Renal pelvis (tissue), 4 donors: ENCODE data around the gene LBX1. TPM values are rescaled to one million over a fixed set of nuclear protein-coding genes. Genes with fewer than 3 reads are reported as not detected.
"Not testable (repeated sequence)": the region's sequence is repeated elsewhere in the genome, so short reads cannot be mapped to it uniquely, and the experiment has no call there.

Source experiments
- DNase-seq: peaks from one replicate; pipeline ENCODE4 v3.0.0-alpha.2; 2013
- polyA plus RNA-seq, 3 donors: library from polyadenylated mRNA; unstranded; fragments of 120-200 nt; gene quantifications; one replicate each; pipeline ENCODE4 v1.2.1, GENCODE V29; 2013; ENCODE audit not compliant: insufficient read length in 3 of 3

Gene LBX1
- polyA plus RNA-seq, 3 donors: 0.07 TPM; not detected in 2

GRCh38 chr10:101208543-101208942, 20.7 kb downstream of the LBX1 start:
- DNase-seq: no peak

GRCh38 chr10:101207026-101207425, 22.2 kb downstream of the LBX1 start:
- DNase-seq: no peak

GRCh38 chr10:101202667-101203066, 26.6 kb downstream of the LBX1 start:
- DNase-seq: not testable (repeated sequence)

- not testable (repeated sequence) for DNase-seq
These were observed 30.8 kb downstream of the LBX1 start for GRCh38 chr10:101198326-101198977.

DNA sequence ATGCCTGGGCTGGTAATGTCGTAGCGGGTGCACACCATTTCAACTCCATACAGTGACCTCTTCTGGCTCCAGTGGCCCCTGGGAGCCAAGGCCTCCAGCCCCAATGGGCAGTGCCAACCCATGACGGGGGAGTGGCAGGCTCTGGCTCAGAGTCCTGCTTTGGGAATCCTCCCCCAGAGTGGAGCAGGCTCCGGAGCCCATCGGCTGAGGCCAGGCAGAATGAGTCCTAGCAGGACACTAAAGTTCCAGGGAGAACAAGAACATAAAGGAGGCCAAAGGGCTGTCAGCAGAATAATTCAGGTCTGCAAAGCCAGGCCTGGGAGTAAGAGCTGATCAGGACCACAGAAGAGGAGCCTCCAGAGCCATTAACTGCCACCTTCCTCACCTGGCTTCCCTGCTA, 33.3 kb downstream of the LBX1 start:
- DNase-seq: no peak

GRCh38 chr10:101189461-101190401, 39.5 kb downstream of the LBX1 start:
- no peak for DNase-seq

DNA sequence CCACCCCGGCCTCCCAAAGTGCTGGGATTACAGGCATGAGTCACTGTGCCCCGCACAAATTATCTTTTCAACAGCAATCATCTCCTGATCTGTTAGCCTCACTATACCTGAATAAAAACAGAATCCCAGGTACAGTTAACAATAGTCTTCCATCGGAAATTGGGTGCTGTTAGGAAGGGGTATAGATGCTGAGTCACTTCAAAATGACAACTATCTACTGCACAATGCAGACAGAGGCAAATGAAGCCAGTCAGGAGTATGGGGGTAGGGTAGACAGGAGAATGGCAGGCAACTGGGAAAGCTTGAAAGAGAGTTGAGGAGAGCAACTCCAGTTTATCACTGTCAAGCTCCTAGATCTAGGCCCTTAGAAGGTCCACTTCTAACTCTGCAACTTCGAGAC, 40.3 kb downstream of the LBX1 start:
- no peak for DNase-seq

- no peak for DNase-seq
These were observed 45.6 kb downstream of the LBX1 start for GRCh38 chr10:101183458-101184183.

GRCh38 chr10:101182936-101183335, 46.3 kb downstream of the LBX1 start:
- DNase-seq: no peak

Other genes starting within 250 kb of the LBX1 start
- gene MRPL43, start 242.0 kb downstream of the LBX1 start, polyA plus RNA-seq: 100 to 1,000 TPM in 2 of 3 donors, 10 to 100 TPM in 1; 94.5 to 128 (median 103) TPM
- gene TWNK, start 241.9 kb downstream of the LBX1 start, polyA plus RNA-seq: 10 to 100 TPM; 14.3 to 17.9 (median 16.7) TPM
- 10 to 100 TPM; 70.0 to 80.1 (median 76.2) TPM for gene LZTS2, start 229.7 kb downstream of the LBX1 start, polyA plus RNA-seq
- gene PDZD7, start 198.3 kb downstream of the LBX1 start, polyA plus RNA-seq: 1 to 10 TPM; 2.8 to 5.6 (median 3.2) TPM
- 10 to 100 TPM; 20.4 to 31.1 (median 26.9) TPM for gene SFXN3, start 198.2 kb downstream of the LBX1 start, polyA plus RNA-seq
- 10 to 100 TPM; 10.1 to 13.6 (median 10.5) TPM for gene KAZALD1, start 167.5 kb downstream of the LBX1 start, polyA plus RNA-seq
- under 1 TPM in 2 of 3 donors, not detected in 1; 0.05 to 0.11 TPM for gene TLX1, start 98.2 kb downstream of the LBX1 start, polyA plus RNA-seq
- 10 to 100 TPM; 22.0 to 25.3 (median 23.7) TPM for gene BTRC, start 124.7 kb upstream of the LBX1 start, polyA plus RNA-seq